ENCODE measurements around the gene UBTD2.
"Not testable (repeated sequence)": the region's sequence is repeated elsewhere in the genome, so short reads cannot be mapped to it uniquely, and the experiment has no call there.

UBTD2 gene

DNA sequence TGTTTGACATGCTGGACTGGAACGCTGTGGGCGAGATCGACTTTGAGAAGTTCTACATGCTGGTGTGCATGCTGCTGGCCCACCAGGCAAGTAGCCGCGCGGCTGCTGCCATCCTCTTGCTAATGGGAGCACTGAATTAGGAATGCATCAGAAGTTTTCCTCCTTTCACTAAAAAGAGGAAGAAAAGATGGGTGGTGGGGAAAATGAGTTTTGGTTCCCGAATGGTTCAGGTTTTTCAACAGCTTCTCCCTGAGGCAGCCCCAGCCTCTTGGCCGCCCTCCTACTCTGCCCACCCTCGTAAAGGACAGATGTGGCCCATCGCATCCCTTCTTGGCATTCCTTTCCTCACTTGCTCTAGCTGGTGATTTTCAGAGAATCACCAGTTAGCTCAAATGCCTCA lies 84.1 kb downstream of the UBTD2 start:
- no peak for DNase-seq (ENCODE audit: extremely low read depth in 1 of 2, low read depth in 1 of 2)

GRCh38 chr5:172197775-172198174 lies 85.8 kb downstream of the UBTD2 start:
- DNase-seq (ENCODE audit: extremely low read depth in 1 of 2, low read depth in 1 of 2): not testable (repeated sequence)

DNA sequence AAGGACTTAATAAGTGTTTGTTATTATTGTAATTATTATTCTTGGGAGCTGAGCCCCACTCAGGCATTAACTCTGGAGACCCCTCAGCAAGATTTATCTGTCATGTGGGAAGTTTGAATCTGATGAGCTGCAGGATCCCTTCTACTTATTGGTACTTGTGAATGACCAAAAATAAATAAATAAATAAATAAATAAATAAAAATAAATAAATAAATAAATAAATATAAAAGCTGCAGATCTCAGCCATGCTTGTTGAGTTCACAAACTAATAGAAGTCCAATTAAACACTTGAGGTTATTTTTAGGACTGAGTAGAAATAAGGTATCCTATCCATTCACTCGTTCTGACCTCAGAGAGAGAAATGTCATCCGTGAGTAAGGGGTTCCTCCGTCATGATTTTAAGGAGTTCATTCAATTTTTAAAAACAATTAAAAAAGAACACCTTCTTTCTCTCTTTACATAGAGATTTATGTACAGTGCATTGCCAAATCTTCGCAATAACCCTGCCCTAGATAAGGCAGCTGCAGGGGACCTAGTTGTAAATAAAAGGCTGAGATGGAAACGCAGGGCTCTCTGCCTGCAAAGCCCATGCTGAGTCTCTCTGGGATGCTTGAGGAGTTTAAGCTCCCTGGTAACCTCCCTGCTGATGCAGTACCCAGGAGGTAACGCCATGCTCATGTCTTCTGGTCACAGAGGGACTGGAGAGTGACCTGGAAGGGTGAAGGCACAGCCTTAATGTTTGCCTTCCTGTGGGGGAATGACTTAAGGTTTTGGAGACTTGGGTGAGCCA lies 88.4 kb downstream of the UBTD2 start:
- no peak for DNase-seq (ENCODE audit: extremely low read depth in 1 of 2, low read depth in 1 of 2)

GRCh38 chr5:172193872-172194271 lies 89.7 kb downstream of the UBTD2 start, which contains the start of gene EFCAB9:
Gene EFCAB9 (plus strand): TSS chr5:172194172. CDS start chr5:172194173, 1 bp downstream.
- no peak for DNase-seq (ENCODE audit: extremely low read depth in 1 of 2, low read depth in 1 of 2)

DNA sequence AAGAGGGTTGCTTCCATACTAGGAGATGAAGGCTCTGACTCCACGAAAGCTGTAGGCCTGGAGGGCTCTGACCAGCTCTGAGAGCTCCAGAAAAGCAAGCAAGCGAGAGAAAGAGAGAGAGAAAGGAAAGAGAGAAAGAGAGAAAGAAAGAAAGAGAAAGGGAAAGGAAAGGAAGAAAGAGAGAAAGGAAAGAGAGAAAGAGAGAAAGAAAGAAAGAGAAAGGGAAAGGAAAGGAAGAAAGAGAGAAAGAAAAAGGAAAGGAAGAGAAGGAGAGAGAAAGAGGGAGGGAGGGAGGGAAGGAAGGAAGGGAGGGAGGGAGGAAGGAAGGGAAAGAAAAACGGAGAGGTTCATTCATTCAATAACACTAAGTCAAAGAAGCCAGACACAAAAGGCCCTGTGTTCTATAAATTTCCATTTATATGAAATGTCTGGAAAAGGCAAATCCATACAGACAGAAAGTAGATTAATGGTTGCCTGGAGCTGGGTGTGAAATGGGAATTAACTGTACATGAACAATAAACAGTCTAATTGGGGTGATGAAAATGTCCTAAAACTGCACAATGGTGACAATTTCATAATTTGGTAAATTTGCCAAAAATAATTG lies 93.8 kb downstream of the UBTD2 start:
- no peak for DNase-seq (ENCODE audit: extremely low read depth in 1 of 2, low read depth in 1 of 2)

- no peak for DNase-seq (ENCODE audit: extremely low read depth in 1 of 2, low read depth in 1 of 2)
Observed at GRCh38 chr5:172188893-172189692, 94.5 kb downstream of the UBTD2 start.

GRCh38 chr5:172188033-172188892 lies 95.3 kb downstream of the UBTD2 start, which contains the start of gene STK10:
Gene STK10 (minus strand): TSS chr5:172188224. CDS start chr5:172188042, 182 bp downstream.
- DNase-seq (ENCODE audit: extremely low read depth in 1 of 2, low read depth in 1 of 2): peak; percentile 87 to 88

DNA sequence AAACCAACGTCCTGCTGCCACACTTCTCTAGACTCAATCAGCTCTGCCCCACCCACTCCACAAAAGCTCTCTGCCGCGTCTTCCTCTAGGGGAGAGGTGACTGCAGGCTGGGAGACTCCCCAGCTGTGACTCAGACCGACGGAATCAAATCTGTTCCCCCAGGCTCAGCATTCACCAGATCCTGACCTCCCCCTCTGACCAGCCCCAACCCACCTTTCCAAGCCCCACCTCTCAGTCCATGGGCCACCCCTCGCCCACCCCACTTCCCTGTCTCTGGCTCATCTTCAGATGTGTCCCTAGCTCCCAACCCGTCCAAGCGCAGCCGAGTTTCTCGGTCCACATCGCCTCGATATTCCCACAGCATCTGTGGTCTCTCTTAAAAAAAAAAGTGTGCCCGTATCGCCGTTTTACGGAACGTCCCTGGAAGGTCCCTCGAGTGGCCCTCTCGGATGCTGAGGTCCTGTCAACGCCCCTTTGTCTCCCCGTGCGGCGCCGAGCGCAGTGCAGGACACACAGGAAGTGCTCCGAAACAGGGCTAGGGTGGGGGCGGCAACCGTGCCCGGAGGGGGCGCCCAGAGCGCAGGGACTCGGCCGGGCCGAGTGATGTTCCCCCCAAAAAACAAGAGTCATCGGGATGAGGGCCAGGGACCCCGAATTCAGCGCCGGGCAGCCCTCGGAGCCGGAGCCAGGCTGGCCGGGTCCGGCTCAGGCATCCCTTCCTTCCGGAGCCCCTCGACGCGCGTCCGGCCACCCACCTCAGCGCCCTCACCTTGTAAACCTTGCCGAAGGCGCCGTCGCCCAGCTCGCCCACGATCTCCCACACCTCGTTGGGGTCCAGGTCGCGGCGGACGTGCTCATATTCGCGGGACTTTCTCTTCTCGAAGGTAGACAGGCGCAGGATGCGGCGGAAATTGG lies 96.2 kb downstream of the UBTD2 start:
- peak in 1 of 2 donors; percentile 63 for DNase-seq (ENCODE audit: extremely low read depth in 1 of 2, low read depth in 1 of 2)

DNA sequence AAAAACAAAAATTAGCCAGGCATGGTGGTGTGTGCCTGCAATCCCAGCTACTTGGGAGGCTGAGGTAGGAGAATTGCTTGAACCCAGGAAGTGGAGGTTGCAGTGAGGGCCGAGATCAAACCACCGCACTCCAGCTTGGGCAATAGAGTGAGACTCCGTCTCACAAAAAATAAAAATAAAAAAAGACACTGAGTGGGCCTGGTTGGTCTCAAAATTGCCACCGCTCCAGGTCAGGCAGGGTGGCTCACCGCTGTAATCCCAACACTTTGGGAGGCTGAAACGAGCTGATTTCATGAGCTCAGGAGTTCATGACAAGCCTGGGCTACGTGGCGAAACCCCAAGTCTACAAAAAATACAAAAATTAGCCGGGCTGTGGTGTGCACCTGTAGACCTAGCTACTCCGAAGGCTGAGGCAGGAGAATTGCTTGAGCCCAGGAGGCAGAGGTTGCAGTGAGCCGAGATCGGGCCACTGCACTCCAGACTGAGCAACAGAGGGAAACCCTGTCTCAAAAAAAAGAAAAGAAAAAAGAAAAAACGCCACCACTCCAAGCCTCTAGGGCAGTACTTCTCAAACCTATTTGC lies 97.4 kb downstream of the UBTD2 start:
- DNase-seq (ENCODE audit: extremely low read depth in 1 of 2, low read depth in 1 of 2): no peak

DNA sequence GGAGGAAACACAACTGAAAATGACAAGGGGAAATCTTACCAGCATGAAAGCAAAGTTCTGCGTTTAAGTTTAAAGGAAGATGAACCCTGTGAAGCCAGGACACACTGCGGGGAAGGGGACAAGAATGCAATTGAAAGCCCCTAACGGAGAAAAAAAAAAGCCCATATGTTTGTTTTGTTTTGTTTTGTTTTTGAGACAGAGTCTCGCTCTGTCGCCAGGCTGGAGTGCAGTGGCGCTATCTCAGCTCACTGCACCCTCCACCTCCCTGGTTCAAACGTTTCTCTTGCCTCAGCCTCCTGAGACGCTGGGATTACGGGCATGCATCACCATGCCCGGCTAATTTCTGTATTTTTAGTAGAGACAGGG lies 98.5 kb downstream of the UBTD2 start:
- no peak for DNase-seq (ENCODE audit: extremely low read depth in 1 of 2, low read depth in 1 of 2)

GRCh38 chr5:172183881-172184280 lies 99.7 kb downstream of the UBTD2 start:
- no peak for DNase-seq (ENCODE audit: extremely low read depth in 1 of 2, low read depth in 1 of 2)

DNA sequence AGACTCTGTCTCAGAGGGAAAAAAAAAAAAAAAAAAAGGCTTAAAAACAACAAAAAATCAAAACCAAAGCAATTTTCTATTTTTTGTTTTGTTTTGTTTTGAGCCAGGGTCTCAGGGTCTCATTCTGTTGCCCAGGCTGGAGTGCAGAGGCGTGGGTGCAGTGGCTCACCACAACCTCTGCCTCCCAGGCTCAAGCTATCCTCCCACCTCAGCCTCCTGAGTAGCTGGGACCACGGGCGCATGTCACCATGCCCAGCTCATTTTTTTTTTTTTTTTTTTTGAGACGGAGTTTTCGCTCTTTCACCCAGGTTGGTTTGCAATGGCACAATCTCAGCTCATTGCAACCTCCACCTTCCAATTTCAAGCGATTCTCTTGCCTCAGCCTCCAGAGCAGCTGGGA lies 101.3 kb downstream of the UBTD2 start:
- DNase-seq (ENCODE audit: extremely low read depth in 1 of 2, low read depth in 1 of 2): no peak

DNA sequence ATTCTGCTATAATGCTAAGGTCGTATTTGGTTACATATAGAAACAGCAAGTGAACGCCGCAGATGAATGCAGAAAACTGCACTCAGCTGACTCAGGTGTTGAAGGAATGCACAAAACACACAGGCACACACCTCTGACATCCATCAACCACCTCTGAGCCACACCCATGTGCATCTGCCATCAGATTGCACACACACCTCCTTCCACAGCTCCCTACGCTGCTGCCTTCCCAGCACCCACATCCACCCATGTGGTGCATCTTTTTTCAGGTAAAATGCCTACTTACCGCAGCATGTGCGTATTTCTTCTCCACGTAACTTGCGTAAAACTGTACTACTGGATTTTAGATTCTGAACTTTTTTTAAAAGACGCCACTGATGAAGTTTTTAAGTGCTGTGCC lies 102.6 kb downstream of the UBTD2 start:
- no peak for DNase-seq (ENCODE audit: extremely low read depth in 1 of 2, low read depth in 1 of 2)

DNA sequence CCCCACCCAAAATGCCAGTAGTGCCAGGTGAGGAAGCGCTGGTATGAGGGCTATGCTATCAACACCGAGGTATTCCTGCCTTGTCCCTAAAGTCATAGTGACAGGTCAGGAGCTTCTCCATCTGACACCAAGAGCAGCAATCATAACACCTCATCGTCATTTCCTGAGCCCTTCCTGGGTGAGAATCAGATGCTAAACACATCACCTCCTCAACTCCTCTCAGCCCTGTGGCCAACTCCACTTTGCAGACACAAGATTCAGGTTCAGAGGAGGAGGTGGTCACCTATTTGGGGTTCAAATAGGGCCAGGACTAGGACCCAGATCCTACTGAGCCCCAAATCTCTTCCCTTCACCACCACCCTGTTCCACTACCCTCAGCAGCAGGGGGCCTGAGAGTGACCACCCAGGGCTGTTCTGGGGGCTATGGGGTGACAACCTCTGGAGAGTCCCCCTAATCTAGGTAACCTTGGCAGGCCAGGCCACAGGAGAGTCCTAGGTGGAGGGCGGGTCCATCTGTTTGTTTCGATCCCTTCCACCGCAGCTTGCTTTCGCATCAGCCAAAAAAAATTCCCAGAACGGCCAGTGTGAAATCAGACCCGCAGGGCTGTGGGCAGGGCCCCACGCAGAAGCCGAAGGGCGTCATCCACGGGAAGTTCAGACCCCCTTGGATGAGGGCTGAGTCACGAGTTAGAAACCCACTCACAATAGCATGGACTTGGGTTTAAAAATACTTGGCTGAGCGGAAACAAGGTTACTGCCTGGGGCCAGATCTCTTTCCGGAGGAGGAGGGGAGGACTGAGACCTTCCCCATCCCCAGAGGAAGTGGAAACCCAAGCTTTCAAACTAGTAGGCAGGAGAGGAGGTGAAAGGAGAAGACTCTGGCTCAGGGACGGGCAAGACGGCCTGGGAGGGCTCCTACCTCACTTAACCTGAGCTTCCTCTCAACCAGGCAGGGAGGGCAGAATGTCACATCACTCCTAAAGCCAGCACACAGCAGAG lies 104.3 kb downstream of the UBTD2 start:
- peak in 1 of 2 donors; percentile 53 for DNase-seq (ENCODE audit: extremely low read depth in 1 of 2, low read depth in 1 of 2)

- no peak for DNase-seq (ENCODE audit: extremely low read depth in 1 of 2, low read depth in 1 of 2)
Observed at GRCh38 chr5:172178301-172178987, 105.1 kb downstream of the UBTD2 start.

DNA sequence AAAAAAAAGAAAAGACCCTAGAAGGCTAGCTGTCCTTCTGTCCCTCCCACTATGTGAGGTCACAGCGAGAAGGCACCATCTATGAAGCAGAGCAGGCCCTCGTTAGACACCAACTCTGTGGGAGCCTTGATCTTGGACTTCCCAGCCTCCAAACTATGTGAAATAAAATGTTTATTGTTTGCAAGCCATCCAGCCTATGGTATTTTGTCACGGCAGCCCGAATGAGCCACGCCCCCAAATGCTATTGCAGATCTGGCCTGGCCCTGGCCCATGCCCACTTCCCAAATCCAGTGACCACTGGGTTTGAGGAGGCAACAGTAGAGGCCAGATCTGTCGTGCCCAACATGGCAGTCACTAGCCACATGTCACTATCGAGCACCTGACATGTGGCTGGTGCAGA lies 106.4 kb downstream of the UBTD2 start:
- no peak for DNase-seq (ENCODE audit: extremely low read depth in 1 of 2, low read depth in 1 of 2)

- peak; percentile 87 to 94 for DNase-seq (ENCODE audit: extremely low read depth in 1 of 2, low read depth in 1 of 2)
Observed at GRCh38 chr5:172175263-172175719, 108.3 kb downstream of the UBTD2 start.

Data from stimulated activated CD8-positive, alpha-beta memory T cell treated with anti-CD3 and anti-CD28 coated beads, Interleukin-7, amount 100 ng/mL, for 48 hours (primary cell).